HepG2 (cell line): ENCODE measurements around the gene SHBG. TPM values are rescaled to one million over a fixed set of nuclear protein-coding genes. Genes with fewer than 3 reads are reported as not detected.

Experiments used
- HES4 ChIP-seq: sonication (generic); formaldehyde crosslinking; IDR thresholded peaks from 2 replicates; pipeline ENCODE4 v1.9.0; 2021; ENCODE audit warnings: mild to moderate bottlenecking, missing genetic modification reagents, borderline replicate concordance
- HMGA1 ChIP-seq: sonication (generic); formaldehyde crosslinking; conservative IDR thresholded peaks from 2 replicates; pipeline ENCODE4 v1.4.0; 2020; ENCODE audit warnings: missing genetic modification reagents
- ISX ChIP-seq: sonication (generic); formaldehyde crosslinking; conservative IDR thresholded peaks from 2 replicates; pipeline ENCODE4 v1.5.0; 2020; ENCODE audit warnings: missing genetic modification reagents
- MED13 ChIP-seq: sonication (generic); formaldehyde crosslinking; IDR thresholded peaks from 2 replicates; pipeline ENCODE4 v1.5.0; 2020; ENCODE audit warnings: missing genetic modification reagents
- NFIC ChIP-seq: IDR thresholded peaks from 2 replicates; pipeline ENCODE4 v1.6.1; 2012; ENCODE audit warnings: mild to moderate bottlenecking, low read length, inconsistent platforms
- NONO ChIP-seq, 2 experiments: fragments of 450-650 bp in 1 of 2; sonication (generic) in 1 of 2; formaldehyde crosslinking in 1 of 2; IDR thresholded peaks in 1 of 2; conservative IDR thresholded peaks in 1 of 2; 2 replicates each; pipeline versions ENCODE4 v1.6.1 to v1.8.0; 2017 to 2022; ENCODE audit warnings: mild to moderate bottlenecking in 1 of 2, missing genetic modification reagents in 1 of 2, moderate library complexity in 1 of 2
- ONECUT2 ChIP-seq: sonication (generic); formaldehyde crosslinking; IDR thresholded peaks from 2 replicates; pipeline ENCODE4 v1.4.0; 2020; ENCODE audit warnings: missing genetic modification reagents
- PHF8 ChIP-seq: sonication (generic); formaldehyde crosslinking; IDR thresholded peaks from 2 replicates; pipeline ENCODE4 v1.5.0; 2020; ENCODE audit warnings: missing genetic modification reagents
- RORA ChIP-seq: sonication (generic); formaldehyde crosslinking; IDR thresholded peaks from 2 replicates; pipeline ENCODE4 v1.5.0; 2020; ENCODE audit warnings: mild to moderate bottlenecking, missing genetic modification reagents, moderate library complexity
- TAF1 ChIP-seq: sonication (generic); formaldehyde crosslinking; IDR thresholded peaks from 2 replicates; pipeline ENCODE4 v1.4.0; 2020; ENCODE audit warnings: missing genetic modification reagents
- ZBTB42 ChIP-seq: sonication (generic); formaldehyde crosslinking; IDR thresholded peaks from 2 replicates; pipeline ENCODE4 v1.5.0; 2020; ENCODE audit warnings: mild to moderate bottlenecking, missing genetic modification reagents
- ZNF776 ChIP-seq: sonication (generic); formaldehyde crosslinking; IDR thresholded peaks from 2 replicates; pipeline ENCODE4 v1.4.0; 2020; ENCODE audit warnings: mild to moderate bottlenecking, missing genetic modification reagents
- polyA plus RNA-seq, 8 experiments: library from polyadenylated mRNA; depleted of rRNA in 3 of 8; stranded (reverse) in 7 of 8; unstranded in 1 of 8; fragments of >200 nt; fragmentation: Illumina TruSeq in 4 of 8; extraction: Trizol in 4 of 8; gene quantifications; 2 replicates each; pipeline versions ENCODE4 v1.2.1 to v1.2.3, GENCODE V29; 2011 to 2016; ENCODE audit warnings: low read depth in 4 of 8, missing spikeins in 1 of 8, mixed read lengths in 1 of 8; ENCODE audit not compliant: insufficient read depth in 1 of 8
- total RNA-seq, 5 experiments: library from RNA; depleted of rRNA; stranded (reverse); fragments of >200 nt; fragmentation: Illumina TruSeq; extraction: Trizol; gene quantifications; 2 replicates each; pipeline ENCODE4 v1.2.3, GENCODE V29; 2016; ENCODE audit warnings: low read depth in 1 of 5
- TF ChIP-seq, protein P1 (sequence below), 2 experiments: sonication (generic) in 1 of 2; formaldehyde crosslinking in 1 of 2; IDR thresholded peaks; 2 replicates each; pipeline versions ENCODE4 v1.4.0 to v1.6.1; 2016 to 2020; ENCODE audit warnings: borderline replicate concordance in 1 of 2, low read depth in 1 of 2, mild to moderate bottlenecking in 1 of 2, missing genetic modification reagents in 1 of 2
- TF ChIP-seq, protein P2 (sequence below): sonication (generic); formaldehyde crosslinking; IDR thresholded peaks from 2 replicates; pipeline ENCODE4 v1.8.0; 2022; ENCODE audit warnings: mild to moderate bottlenecking, missing genetic modification reagents, moderate library complexity
- TF ChIP-seq, protein P3 (sequence below): IDR thresholded peaks from 2 replicates; pipeline ENCODE4 v1.6.1; 2016; ENCODE audit warnings: missing genetic modification reagents, missing compliant biosample characterization
- TF ChIP-seq, protein P4 (sequence below): sonication (generic); formaldehyde crosslinking; IDR thresholded peaks from 2 replicates; pipeline ENCODE4 v1.5.1; 2020; ENCODE audit warnings: missing genetic modification reagents, mild to moderate bottlenecking, borderline replicate concordance
- TF ChIP-seq, protein P5 (sequence below): sonication (generic); formaldehyde crosslinking; IDR thresholded peaks from 2 replicates; pipeline ENCODE4 v1.8.0; 2022; ENCODE audit warnings: mild to moderate bottlenecking, missing genetic modification reagents, borderline replicate concordance
- TF ChIP-seq, protein P6 (sequence below): sonication (generic); formaldehyde crosslinking; IDR thresholded peaks from 2 replicates; pipeline ENCODE4 v1.4.0; 2020; ENCODE audit warnings: missing genetic modification reagents, low read depth, mild to moderate bottlenecking, borderline replicate concordance

Gene SHBG
- total and polyA plus RNA-seq, 2 of the 13 experiments (the other 11 are each of a cell fraction or from before 2014, with no cell fraction given), result 4.0 to 6.1 TPM

DNA sequence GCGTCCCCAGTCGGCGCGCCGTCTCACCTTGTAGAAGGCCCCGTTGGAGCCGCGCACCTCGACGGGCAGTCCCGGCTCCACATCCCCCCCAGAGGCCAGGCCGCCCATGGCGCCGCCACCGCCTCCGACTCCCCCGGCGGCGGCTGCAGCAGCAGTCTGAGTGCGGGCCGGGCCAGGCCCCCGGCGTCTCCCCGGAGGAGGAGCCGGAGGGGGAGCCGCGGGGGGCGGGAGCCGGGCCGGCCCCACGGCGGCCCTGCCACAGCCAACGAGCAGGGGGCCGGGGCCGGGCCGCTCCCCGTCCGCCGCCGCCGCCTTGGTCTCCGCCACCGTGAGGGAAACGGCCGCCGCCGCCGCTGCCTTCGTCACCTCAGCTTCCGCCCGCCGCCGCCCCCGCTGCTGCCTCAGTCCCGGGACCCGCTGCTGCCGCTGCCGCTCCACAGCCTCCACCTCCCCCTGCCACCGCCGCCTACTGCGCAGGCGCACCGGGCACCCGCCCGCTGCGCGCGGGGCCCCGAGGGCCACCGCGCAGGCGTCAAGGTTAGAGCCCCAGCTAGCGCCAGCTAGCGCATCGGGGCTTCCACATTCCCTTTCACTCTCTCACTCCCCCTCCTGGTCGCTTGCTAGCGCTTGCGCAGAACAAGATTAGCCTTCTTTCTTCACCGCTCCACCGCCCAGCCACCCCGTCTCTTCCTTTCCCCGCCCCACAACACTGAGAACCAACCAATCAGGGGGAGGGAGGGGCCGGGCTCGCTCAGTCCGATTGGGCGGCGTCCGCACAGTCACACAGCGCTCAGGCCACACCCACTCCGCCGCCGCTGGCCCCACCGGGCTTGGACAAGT lies 15.3 kb upstream of the SHBG start, which contains the start of gene FXR2 (continued):
- TF ChIP-seq, protein P1, sequence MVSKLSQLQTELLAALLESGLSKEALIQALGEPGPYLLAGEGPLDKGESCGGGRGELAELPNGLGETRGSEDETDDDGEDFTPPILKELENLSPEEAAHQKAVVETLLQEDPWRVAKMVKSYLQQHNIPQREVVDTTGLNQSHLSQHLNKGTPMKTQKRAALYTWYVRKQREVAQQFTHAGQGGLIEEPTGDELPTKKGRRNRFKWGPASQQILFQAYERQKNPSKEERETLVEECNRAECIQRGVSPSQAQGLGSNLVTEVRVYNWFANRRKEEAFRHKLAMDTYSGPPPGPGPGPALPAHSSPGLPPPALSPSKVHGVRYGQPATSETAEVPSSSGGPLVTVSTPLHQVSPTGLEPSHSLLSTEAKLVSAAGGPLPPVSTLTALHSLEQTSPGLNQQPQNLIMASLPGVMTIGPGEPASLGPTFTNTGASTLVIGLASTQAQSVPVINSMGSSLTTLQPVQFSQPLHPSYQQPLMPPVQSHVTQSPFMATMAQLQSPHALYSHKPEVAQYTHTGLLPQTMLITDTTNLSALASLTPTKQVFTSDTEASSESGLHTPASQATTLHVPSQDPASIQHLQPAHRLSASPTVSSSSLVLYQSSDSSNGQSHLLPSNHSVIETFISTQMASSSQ (IDR thresholded peaks at IDR 0.05; ENCODE audit: low read depth), result no peak
- TF ChIP-seq, protein P1 (CRISPR knock-in tag; IDR thresholded peaks at IDR 0.05; ENCODE audit: borderline replicate concordance), result no peak
- TF ChIP-seq ZBTB42 (CRISPR knock-in tag), result no peak
- TF ChIP-seq ONECUT2 (CRISPR knock-in tag), result no peak
- TF ChIP-seq, protein P2, sequence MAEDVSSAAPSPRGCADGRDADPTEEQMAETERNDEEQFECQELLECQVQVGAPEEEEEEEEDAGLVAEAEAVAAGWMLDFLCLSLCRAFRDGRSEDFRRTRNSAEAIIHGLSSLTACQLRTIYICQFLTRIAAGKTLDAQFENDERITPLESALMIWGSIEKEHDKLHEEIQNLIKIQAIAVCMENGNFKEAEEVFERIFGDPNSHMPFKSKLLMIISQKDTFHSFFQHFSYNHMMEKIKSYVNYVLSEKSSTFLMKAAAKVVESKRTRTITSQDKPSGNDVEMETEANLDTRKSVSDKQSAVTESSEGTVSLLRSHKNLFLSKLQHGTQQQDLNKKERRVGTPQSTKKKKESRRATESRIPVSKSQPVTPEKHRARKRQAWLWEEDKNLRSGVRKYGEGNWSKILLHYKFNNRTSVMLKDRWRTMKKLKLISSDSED (CRISPR knock-in tag), result no peak
- TF ChIP-seq HMGA1 (CRISPR knock-in tag), result no peak
- no peak for TF ChIP-seq ISX (CRISPR knock-in tag)
- 0 out of 2 replicates have a peak, but pooled peaks have one; percentile 32 for TF ChIP-seq MED13
- no peak; the same call in 1 of the 2 replicates for TF ChIP-seq ZNF776 (CRISPR knock-in tag)
- TF ChIP-seq, protein P3, sequence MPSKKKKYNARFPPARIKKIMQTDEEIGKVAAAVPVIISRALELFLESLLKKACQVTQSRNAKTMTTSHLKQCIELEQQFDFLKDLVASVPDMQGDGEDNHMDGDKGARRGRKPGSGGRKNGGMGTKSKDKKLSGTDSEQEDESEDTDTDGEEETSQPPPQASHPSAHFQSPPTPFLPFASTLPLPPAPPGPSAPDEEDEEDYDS (CRISPR knock-in tag), result peak; percentile 72; the same call in 1 of the 2 replicates
- TF ChIP-seq NONO (IDR thresholded peaks at IDR 0.05), result no peak
- TF ChIP-seq NONO (CRISPR knock-in tag; conservative IDR thresholded peaks at IDR 0.05), result no peak
- TF ChIP-seq, protein P4, sequence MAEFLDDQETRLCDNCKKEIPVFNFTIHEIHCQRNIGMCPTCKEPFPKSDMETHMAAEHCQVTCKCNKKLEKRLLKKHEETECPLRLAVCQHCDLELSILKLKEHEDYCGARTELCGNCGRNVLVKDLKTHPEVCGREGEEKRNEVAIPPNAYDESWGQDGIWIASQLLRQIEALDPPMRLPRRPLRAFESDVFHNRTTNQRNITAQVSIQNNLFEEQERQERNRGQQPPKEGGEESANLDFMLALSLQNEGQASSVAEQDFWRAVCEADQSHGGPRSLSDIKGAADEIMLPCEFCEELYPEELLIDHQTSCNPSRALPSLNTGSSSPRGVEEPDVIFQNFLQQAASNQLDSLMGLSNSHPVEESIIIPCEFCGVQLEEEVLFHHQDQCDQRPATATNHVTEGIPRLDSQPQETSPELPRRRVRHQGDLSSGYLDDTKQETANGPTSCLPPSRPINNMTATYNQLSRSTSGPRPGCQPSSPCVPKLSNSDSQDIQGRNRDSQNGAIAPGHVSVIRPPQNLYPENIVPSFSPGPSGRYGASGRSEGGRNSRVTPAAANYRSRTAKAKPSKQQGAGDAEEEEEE (CRISPR knock-in tag), result no peak
- no peak for TF ChIP-seq NFIC
- no peak for TF ChIP-seq RORA (CRISPR knock-in tag)
- TF ChIP-seq, protein P5, sequence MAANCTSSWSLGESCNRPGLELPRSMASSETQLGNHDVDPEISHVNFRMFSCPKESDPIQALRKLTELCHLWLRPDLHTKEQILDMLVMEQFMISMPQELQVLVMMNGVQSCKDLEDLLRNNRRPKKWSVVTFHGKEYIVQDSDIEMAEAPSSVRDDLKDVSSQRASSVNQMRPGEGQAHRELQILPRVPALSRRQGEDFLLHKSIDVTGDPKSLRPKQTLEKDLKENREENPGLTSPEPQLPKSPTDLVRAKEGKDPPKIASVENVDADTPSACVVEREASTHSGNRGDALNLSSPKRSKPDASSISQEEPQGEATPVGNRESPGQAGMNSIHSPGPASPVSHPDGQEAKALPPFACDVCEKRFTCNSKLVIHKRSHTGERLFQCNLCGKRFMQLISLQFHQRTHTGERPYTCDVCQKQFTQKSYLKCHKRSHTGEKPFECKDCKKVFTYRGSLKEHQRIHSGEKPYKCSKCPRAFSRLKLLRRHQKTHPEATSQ, result no peak
- TF ChIP-seq PHF8, result peak; percentile 60
- TF ChIP-seq, protein P6, sequence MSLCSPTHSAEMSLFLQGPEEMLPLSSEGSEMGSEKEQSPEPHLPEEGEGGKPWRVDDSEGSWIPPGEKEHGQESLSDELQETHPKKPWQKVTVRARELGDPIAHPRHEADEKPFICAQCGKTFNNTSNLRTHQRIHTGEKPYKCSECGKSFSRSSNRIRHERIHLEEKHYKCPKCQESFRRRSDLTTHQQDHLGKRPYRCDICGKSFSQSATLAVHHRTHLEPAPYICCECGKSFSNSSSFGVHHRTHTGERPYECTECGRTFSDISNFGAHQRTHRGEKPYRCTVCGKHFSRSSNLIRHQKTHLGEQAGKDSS (CRISPR knock-in tag), result no peak
- TF ChIP-seq HES4, result peak; percentile 59; the same call in 1 of the 2 replicates
- 0 out of 2 replicates have a peak, but pooled peaks have one; percentile 10 for TF ChIP-seq TAF1 (CRISPR knock-in tag)
